Stimulated activated CD8-positive, alpha-beta memory T cell treated with anti-CD3 and anti-CD28 coated beads, Interleukin-4, amount 100 ng/mL, for 24 hours (primary cell): ENCODE data around the gene NUP50.

ENCODE experiments used
- DNase-seq: peaks from one replicate; pipeline ENCODE4 v3.0.0-alpha.2; 2020; ENCODE audit warnings: low read depth

Gene NUP50

DNA sequence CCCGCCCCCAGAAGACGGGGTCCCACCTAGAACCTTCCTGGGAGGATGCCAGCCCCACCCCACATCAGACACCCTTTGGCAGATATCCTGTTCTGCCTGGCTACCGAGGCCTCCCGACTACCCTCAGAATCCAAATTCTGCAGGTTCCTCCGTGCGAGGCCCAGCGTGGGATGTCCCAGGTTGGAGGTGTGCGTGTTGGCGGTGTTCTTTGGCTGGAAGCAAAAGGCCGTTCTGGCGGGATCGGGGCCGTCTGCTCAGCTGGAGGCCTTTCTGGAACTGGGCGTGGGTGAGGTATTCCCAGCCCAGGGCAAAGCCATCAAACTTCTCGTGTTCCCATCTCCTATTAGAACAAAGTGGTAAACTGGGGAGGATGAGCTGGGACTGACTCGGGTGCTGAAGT is 32.6 kb downstream of the NUP50 start:
- DNase-seq, result no peak

DNA sequence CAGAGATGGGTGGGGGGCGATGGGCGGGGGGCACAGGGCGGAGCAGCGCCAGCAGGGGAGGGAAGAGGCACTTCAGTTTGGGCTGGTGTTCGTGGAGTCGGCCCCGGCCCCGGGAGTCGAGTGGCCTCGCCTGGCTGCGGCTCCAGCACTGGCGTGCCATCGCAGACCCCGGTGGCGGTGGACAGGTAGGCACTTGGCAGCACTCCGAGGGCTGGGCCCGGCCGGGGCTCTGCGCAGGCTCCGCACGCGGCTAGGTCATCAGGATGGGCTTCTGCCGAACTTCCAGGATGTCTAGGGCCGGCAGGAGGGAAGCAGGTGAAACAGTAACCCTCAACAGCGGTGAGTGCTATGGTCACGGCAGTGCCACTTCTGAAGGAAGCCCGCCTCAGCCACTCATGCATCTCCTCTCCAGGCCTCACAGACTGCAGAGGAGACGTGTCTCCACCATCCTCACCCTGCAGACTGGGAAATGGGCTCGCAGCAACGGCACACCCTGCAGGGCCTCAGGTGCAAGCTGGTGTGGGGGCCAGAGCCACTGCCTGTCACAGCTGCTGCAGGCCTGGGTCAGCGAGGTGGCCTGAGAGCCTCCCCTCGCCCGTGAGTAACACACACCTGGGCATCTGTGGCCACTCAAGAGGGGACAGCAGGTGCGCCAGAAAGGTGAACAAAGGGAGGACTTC is 33.3 kb downstream of the NUP50 start:
- DNase-seq, result no peak

- DNase-seq, result no peak
These were observed 34.1 kb downstream of the NUP50 start for GRCh38 chr22:45197606-45198462.

DNA sequence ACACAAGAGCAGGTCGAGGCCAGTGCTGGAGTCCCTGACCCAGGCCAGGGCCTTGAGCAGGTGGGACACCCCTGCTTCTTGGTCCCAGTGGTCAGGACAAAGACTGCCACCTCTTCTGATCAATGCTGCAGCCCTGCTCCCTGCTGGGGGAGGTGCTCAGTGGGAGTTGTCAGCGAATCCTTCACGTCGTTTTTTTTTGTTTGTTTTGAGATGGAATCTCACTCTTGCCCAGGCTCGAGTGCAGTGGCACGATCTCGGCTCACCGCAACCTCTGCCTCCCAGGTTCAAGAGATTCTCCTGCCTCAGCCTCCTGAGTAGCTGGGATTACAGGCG is 34.7 kb downstream of the NUP50 start:
- DNase-seq, result no peak

- no peak for DNase-seq
These were observed 36.0 kb downstream of the NUP50 start for GRCh38 chr22:45199723-45200122.

DNA sequence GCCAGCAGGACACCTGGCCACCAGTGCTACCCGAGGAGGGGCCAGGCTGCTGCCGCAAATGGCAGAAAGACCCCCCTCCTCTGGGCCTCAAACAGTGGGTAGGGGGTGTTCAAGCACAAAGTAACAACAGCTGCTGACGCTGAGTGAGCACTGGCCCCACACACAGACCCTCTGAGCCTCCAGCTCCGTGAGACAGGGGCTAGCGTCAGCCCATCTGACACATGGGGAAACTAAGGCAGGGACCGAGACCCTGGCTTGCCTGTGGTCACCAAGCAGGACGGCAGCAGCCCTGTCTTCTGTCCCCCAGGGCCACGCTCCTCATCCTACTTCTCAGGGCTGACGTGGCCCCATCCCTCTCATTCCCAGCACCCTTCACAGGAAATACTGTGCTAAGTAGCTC is 36.5 kb downstream of the NUP50 start:
- no peak for DNase-seq

- no peak for DNase-seq
These were observed 37.3 kb downstream of the NUP50 start for GRCh38 chr22:45200860-45201511.

DNA sequence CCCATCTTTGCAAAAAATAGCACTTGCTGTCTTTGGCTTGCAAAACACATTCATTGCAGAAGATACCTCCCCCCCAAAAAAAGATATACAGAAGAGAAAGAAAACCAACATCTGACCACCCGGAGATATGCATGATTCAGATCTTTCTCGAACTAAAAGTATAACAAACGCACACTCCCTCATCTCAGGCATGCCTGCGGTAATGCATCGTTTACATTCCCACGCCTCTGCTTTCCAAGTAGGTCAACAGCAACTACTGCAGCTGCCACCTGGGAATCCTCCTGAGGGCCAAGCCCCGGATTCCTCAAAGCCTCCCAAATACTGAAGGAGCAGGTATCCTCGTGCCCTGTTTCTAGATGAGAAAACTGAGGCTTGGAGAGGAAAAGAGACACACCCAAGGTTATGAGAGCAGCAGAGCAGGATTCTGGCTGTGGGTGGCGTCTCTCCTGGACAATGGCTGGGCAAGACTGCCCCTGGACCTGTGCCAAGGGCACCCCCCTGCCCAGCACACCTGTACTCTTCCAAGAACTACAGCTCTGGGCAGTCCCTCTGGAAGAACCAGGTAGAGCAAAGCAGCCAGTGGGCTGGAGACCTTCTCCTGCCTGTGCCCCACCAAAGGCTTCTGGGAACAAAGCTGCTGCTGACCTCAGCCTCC is 38.1 kb downstream of the NUP50 start:
- DNase-seq, result no peak

- DNase-seq, result no peak
These were observed 38.8 kb downstream of the NUP50 start for GRCh38 chr22:45202333-45203149.

DNA sequence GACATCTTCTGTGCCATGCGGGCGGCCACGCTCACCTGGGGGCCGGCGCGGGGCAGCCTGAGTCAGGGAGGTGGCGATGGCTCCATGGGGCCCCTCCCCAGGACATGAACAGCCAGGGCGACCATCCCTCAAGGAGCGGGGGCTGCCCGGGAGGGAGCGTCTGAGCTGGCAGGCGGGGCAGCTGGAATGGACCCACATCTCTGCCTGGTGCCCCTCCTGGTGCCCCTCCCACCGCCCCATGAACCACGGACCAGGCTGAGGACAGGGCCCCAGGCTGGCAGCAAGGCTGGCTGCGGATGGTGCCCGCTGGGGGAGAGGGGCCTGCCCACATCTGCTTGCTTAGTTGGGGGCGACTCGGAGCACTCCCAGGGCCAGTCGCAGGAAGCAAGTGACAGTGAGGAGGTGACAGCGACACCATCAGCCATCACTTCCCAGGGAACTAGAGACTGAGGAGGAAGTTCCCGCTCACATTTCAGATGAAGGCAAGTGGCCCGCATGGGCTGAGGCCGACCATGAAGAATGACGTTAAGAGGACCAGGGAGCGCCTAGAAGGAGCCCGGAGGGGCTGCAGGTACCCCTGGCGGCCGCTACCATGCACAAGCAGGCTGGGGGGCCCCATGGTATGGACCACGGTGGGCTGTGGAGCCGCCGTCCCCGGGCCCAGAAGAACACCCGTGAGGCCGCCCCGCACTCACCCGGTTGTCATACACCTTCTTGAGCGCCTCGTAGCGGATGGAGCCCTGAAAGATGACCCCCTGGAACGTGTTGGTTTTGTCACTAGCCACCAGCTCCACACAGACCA is 39.6 kb downstream of the NUP50 start:
- no peak for DNase-seq

DNA sequence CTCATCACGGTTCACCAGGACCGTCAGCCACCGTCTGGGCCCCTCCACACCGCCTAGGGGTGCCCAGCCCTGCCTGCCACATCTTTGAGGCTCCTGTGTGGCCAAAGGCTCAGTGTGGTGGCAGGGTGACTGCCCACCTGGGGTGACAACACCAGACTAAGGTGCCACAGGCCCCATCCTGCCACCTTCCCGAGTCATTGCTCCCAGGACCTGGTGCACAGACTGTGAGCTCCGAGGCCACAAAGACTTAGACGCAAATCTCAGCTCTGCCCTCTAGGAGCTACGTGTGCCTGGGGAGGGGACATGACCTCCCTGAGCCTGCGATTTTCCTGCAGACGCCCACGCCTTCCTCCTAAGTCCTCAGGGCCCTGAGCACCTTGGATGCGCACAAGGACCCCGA is 40.5 kb downstream of the NUP50 start:
- no peak for DNase-seq

DNA sequence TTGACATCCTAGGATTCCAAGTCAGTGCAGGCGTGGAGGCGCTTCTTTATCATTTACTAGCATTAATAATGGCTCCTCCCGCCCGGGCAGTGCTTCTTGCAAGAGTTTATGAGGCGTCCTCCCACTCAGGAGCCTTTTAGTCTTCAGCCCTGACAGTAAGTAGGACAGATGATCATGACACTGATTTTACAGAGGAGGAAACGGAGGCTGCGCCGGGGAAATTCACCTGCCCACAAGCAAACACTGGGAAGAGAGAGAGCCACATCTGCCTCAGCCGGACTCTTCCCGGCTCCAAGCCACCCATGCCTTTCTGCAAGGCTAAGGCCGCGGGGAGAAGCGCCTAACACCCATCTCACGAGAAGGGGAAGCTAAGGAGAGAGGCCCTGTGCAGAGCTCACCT is 41.1 kb downstream of the NUP50 start:
- DNase-seq, result no peak

DNA sequence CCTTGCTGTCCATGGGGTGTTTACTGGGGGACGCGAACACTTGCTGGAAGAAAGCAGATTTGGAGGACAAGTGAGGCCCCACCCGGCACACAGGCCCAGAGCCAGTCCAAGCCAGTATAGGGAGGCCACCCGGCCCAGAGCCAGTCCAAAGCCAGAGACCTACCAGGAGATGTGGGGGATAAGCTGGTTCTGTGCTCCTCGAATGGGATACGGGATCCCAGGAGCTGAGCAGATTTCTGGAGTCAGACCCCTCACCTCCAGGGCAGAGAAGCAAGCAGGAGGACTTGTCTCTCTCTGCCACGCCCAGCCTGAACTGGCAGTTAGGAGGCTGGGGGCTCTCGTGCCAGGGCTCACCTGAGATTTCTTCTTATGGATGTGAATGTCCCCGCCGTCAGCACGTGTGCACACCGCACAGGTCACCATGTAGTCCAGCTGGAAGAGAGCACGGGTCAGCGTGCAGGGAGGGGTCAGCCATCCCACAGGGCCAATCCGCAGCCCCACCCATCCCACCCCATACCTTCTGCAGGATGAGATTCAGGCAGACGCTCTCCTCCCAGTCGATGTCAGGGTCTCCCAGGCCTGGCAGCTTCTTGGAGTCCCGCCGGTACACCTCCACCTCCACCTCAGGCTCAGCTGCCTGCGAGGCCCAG is 41.7 kb downstream of the NUP50 start:
- no peak for DNase-seq

DNA sequence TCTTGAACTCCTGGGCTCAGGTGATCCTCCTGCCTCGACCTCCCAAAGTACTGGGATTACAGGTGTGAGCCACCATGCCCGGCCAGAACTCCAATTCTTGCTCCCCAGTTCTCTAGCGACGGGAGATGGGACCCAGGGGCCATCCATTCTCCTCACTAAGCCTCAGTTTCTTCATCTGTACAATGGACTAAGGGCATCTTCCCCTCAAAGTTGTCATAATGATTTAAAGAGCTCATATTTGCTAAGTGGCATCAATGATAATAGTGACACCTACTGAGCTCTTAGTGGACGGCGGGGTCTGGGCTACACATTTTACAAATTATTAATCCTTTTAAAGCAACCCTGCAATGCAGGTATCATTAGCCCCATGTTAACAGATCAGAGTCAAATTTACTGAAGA is 42.5 kb downstream of the NUP50 start:
- no peak for DNase-seq

DNA sequence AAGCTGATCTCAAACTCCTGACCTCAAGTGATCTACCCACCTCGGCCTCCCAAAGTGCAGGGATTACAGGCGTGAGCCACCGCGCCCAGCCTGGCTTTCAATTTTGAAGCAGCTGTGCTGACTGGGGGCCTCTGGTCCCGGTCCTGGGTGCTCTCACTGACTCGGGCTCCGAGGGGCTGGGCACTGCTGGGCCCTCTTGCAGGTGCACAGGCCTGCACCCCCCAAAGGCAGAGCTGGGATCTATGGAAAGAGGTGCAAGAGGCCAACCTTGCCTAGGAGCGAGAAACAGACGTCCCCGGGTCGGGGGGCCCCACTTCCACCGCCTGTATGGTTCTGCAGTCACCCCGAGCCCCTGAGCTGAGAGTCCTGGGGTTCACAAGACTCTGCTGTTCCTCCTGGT is 43.8 kb downstream of the NUP50 start:
- DNase-seq, result no peak

GRCh38 chr22:45207981-45208664 is 44.4 kb downstream of the NUP50 start:
- no peak for DNase-seq

- DNase-seq, result no peak
These were observed 44.9 kb downstream of the NUP50 start for GRCh38 chr22:45208696-45208992.

GRCh38 chr22:45208993-45209838 is 45.5 kb downstream of the NUP50 start:
- DNase-seq, result peak; percentile 9

DNA sequence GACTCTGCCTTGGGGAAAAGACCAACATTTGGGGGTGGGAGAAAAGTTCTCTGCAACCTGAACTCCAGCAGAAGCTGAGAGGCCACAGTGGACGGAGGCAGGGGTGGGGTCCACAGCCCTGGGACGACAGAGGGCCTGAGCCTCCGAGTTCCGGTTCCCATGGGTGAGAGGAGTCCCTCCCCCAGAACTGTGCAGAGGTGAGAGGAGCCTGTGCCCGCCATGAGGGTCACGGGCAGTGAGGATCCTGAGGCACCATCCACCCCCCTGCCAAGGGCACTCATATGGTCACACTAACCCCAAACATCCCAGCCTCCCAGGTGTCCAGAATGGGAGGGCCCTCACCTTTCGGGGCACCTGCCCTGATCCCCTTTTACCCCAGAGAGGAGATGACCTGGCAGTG is 46.4 kb downstream of the NUP50 start:
- no peak for DNase-seq
